Measurements from ENCODE around the gene CNTNAP1. TPM values are rescaled to one million over a fixed set of nuclear protein-coding genes. Genes with fewer than 3 reads are reported as not detected.

Gene CNTNAP1
- total RNA-seq, 1 donor from 2014 or later, result 17.0 TPM

- H3K4me3 Mint-ChIP-seq, result peak overlapping the region; percentile 64
Observed at GRCh38 chr17:42669705-42669976, 12.7 kb upstream of the CNTNAP1 start.

DNA sequence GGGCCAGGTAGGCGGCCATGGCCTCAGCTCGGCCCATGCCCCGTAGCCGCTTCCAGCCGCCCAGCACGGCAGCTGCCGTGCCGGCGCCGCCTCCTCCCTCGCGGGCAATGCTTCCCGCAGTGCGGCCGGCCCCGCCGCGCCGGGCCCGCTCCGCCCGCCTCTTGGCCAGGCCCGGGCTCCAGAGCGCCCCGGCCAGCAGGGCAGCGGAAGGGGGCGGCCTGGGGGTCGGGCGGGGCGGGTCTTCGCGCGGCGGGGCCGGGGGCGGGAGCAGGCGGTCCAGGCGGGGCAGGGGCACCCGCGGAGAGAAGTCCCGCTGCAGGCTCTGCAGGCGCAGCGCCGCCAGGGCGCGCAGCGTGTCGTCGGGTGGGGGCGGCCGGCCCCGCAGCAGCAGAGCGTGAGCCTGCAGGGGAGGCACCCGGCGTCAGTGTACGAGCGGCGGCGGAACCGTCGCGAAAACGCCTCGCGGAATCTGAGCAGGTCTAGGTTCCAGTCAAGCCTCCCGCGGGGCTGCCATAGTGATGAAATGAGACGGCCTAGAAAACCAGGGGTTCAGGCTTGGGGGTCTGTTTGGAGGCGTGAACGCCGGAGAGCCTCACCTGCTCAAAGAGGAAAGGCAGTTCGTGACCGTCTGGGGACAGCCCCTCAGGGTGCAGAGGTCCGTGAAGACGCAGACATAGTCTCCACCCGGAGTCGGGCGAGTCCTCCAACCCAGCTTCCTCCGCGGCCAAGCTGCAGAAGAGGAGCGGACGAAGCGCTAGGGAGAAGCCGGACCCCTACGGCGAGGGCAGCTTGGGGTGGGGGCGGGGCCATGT lies 12.1 kb upstream of the CNTNAP1 start:
- no peak for DNase-seq (ENCODE audit: low read depth, low spot score)
- H3K36me3 Mint-ChIP-seq (ENCODE audit: low read depth), result peaks cover 20% of the 10 kb centered on the region
- peaks cover 19% of the 10 kb centered on the region for H3K27me3 Mint-ChIP-seq (ENCODE audit: low read depth)
- no peaks in the 10 kb centered on the region for H3K9me3 Mint-ChIP-seq
- peaks cover 18% of the 10 kb centered on the region for H3K4me1 Mint-ChIP-seq
- no peak for TF ChIP-seq CTCF (conservative IDR thresholded peaks at IDR 0.05)
- H3K4me3 Mint-ChIP-seq, result peak overlapping the region; percentile 80
- H3K27ac Mint-ChIP-seq (ENCODE audit: unreplicated experiment), result no peak overlapping the region

More at GRCh38 chr17:42669705-42669976, 12.7 kb upstream of the CNTNAP1 start:
- Mint-ChIP-seq H3K4me1 (peaks cover 15% of the 10 kb centered on the region), H3K27ac (ENCODE audit: unreplicated experiment) (no peak overlapping the region), H3K9me3 (no peaks in the 10 kb centered on the region), H3K36me3 (ENCODE audit: low read depth) (peaks cover 20% of the 10 kb centered on the region), H3K27me3 (ENCODE audit: low read depth) (peaks cover 14% of the 10 kb centered on the region)
- TF ChIP-seq CTCF (conservative IDR thresholded peaks at IDR 0.05), result no peak
- no peak for DNase-seq (ENCODE audit: low read depth, low spot score)

DNA sequence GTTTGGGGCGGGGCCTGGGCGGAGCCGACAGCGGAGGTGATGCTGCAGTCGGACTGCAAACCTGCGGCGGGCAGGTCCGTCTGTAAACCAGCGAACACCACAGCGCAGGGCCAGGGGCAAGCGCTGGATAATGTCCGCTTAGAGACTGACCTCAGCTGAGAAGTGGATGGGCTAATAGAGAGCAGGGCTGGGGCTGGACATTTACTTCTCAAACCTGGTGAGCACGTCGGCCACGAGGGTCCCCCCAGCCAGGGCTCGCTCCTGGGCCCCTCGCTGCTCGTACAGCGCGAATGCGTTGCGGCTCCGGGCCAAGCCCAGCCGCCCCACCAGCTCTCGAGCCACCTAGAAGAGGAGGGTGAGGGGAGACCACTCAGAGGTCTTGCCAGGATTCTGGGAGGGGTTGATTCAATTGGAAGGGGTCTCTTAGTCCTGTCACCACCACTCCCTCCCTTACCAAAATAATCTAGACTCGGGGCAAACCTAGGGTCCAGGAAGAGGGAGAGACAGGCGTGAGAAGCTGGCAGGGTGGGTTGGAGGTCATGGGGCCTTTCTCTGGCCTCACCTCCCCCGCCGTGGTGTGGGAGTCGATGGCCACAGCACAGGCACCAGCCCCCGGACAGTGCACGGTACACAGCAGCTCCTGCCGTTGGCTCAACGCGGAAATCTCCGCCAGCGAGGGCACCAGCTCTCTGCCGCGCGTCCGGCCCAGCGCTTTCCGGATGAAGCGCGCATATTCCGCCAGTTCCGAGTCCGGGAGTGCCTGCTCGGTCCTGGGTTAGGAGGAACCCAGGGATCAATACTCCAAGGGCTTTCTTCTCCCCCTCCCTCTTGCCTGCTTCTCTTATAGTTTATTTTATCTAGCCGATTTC lies 11.3 kb upstream of the CNTNAP1 start:
- Mint-ChIP-seq H3K36me3 (ENCODE audit: low read depth) (peaks cover 17% of the 10 kb centered on the region), H3K27ac (ENCODE audit: unreplicated experiment) (no peak overlapping the region), H3K4me1 (peaks cover 18% of the 10 kb centered on the region), H3K27me3 (ENCODE audit: low read depth) (peaks cover 20% of the 10 kb centered on the region), H3K9me3 (no peaks in the 10 kb centered on the region), H3K4me3 (peak overlapping the region; percentile 80)
- TF ChIP-seq CTCF (conservative IDR thresholded peaks at IDR 0.05), result no peak
- no peak for DNase-seq (ENCODE audit: low read depth, low spot score)

GRCh38 chr17:42672038-42672437 lies 10.3 kb upstream of the CNTNAP1 start:
- no peak for TF ChIP-seq CTCF (conservative IDR thresholded peaks at IDR 0.05)
- Mint-ChIP-seq H3K27ac (ENCODE audit: unreplicated experiment) (no peak overlapping the region), H3K36me3 (ENCODE audit: low read depth) (peaks cover 10% of the 10 kb centered on the region), H3K4me1 (peaks cover 20% of the 10 kb centered on the region), H3K4me3 (peak overlapping the region; percentile 64), H3K9me3 (no peaks in the 10 kb centered on the region), H3K27me3 (ENCODE audit: low read depth) (peaks cover 22% of the 10 kb centered on the region)
- no peak for DNase-seq (ENCODE audit: low read depth, low spot score)

- Mint-ChIP-seq H3K9me3 (no peaks in the 10 kb centered on the region), H3K4me3 (peak overlapping the region; percentile 72), H3K4me1 (peaks cover 31% of the 10 kb centered on the region), H3K27me3 (ENCODE audit: low read depth) (peaks cover 22% of the 10 kb centered on the region), H3K36me3 (ENCODE audit: low read depth) (peaks cover 9% of the 10 kb centered on the region), H3K27ac (ENCODE audit: unreplicated experiment) (no peak overlapping the region)
- no peak for DNase-seq (ENCODE audit: low read depth, low spot score)
- no peak for TF ChIP-seq CTCF (conservative IDR thresholded peaks at IDR 0.05)
Observed at GRCh38 chr17:42673266-42673884, 9.0 kb upstream of the CNTNAP1 start.
